ENCODE results near the gene VPS33B.

GRCh38 chr15:91043202-91043874, 20.9 kb upstream of the VPS33B start:
- TF ChIP-seq EZH2 (IDR thresholded peaks at IDR 0.05) (no peak), POLR2AphosphoS5 (IDR thresholded peaks at IDR 0.05; ENCODE audit: borderline replicate concordance, low read depth, low read length) (no peak), FOXP2 (optimal IDR thresholded peaks at IDR 0.05; ENCODE audit: control extremely low read depth, extremely low read length, insufficient read depth) (no peak)

All from SK-N-MC (cell line).